HepG2 (cell line): Measurements from ENCODE around the gene FBXO30. TPM values are rescaled to one million over a fixed set of nuclear protein-coding genes. Genes with fewer than 3 reads are reported as not detected.
A peak's percentile ranks its signal among the peaks of the same experiment; 100 is the strongest.

Source experiments
- SP1 ChIP-seq, 2 experiments: fragments of 450-650 bp in 1 of 2; sonication (generic) in 1 of 2; formaldehyde crosslinking in 1 of 2; IDR thresholded peaks; 2 replicates each; pipeline versions ENCODE4 v1.4.0 to v1.6.1; 2016 to 2020; ENCODE audit warnings: missing genetic modification reagents in 1 of 2
- STAT6 ChIP-seq: sonication (generic); formaldehyde crosslinking; IDR thresholded peaks from 2 replicates; pipeline ENCODE4 v1.4.0; 2020; ENCODE audit warnings: missing genetic modification reagents, mild to moderate bottlenecking, borderline replicate concordance
- TBX2 ChIP-seq: sonication (generic); formaldehyde crosslinking; IDR thresholded peaks from 2 replicates; pipeline ENCODE4 v1.5.0; 2020; ENCODE audit warnings: missing genetic modification reagents, mild to moderate bottlenecking, borderline replicate concordance
- TEAD2 ChIP-seq: sonication (generic); formaldehyde crosslinking; IDR thresholded peaks from 2 replicates; pipeline ENCODE4 v1.9.0; 2021; ENCODE audit warnings: missing genetic modification reagents
- USF2 ChIP-seq, 2 experiments: sonication (generic) in 1 of 2; formaldehyde crosslinking in 1 of 2; IDR thresholded peaks; 2 replicates each; pipeline versions ENCODE4 v1.5.1 to v1.6.1; 2011 to 2020; ENCODE audit warnings: borderline replicate concordance in 1 of 2, low read depth in 1 of 2, low read length in 1 of 2, mild to moderate bottlenecking in 1 of 2, missing genetic modification reagents in 1 of 2, moderate library complexity in 1 of 2
- YEATS2 ChIP-seq: sonication (generic); formaldehyde crosslinking; IDR thresholded peaks from 2 replicates; pipeline ENCODE4 v1.4.0; 2020; ENCODE audit warnings: missing genetic modification reagents, borderline replicate concordance
- ZNF572 ChIP-seq: sonication (generic); formaldehyde crosslinking; IDR thresholded peaks from 2 replicates; pipeline ENCODE4 v1.5.1; 2020; ENCODE audit warnings: mild to moderate bottlenecking, missing genetic modification reagents
- ZNF574 ChIP-seq: sonication (generic); formaldehyde crosslinking; IDR thresholded peaks from 2 replicates; pipeline ENCODE4 v1.4.0; 2020; ENCODE audit warnings: missing genetic modification reagents
- ZNF816 ChIP-seq: sonication (generic); formaldehyde crosslinking; IDR thresholded peaks from 2 replicates; pipeline ENCODE4 v1.8.0; 2022; ENCODE audit warnings: missing genetic modification reagents, mild to moderate bottlenecking, borderline replicate concordance
- ZSCAN22 ChIP-seq: sonication (generic); formaldehyde crosslinking; IDR thresholded peaks from 2 replicates; pipeline ENCODE4 v1.4.0; 2020; ENCODE audit warnings: mild to moderate bottlenecking, missing genetic modification reagents
- polyA plus RNA-seq, 8 experiments: library from polyadenylated mRNA; depleted of rRNA in 3 of 8; stranded (reverse) in 7 of 8; unstranded in 1 of 8; fragments of >200 nt; fragmentation: Illumina TruSeq in 4 of 8; extraction: Trizol in 4 of 8; gene quantifications; 2 replicates each; pipeline versions ENCODE4 v1.2.1 to v1.2.3, GENCODE V29; 2011 to 2016; ENCODE audit warnings: low read depth in 4 of 8, missing spikeins in 1 of 8, mixed read lengths in 1 of 8; ENCODE audit not compliant: insufficient read depth in 1 of 8
- total RNA-seq, 5 experiments: library from RNA; depleted of rRNA; stranded (reverse); fragments of >200 nt; fragmentation: Illumina TruSeq; extraction: Trizol; gene quantifications; 2 replicates each; pipeline ENCODE4 v1.2.3, GENCODE V29; 2016; ENCODE audit warnings: low read depth in 1 of 5

Gene FBXO30
- total and polyA plus RNA-seq, 2 of the 13 experiments (the other 11 are each of a cell fraction or from before 2014, with no cell fraction given) = 3.2 to 7.1 TPM

- TF ChIP-seq ZNF816 (CRISPR knock-in tag) (no peak; the same call in 1 of the 2 replicates), ZNF574 (CRISPR knock-in tag) (peak; percentile 65), TEAD2 (CRISPR knock-in tag) (no peak; the same call in 1 of the 2 replicates), USF2 (IDR thresholded peaks at IDR 0.05; ENCODE audit: low read depth, low read length) (no peak), USF2 (CRISPR knock-in tag; IDR thresholded peaks at IDR 0.05; ENCODE audit: borderline replicate concordance) (no peak), YEATS2 (CRISPR knock-in tag) (peak; percentile 69; the same call in 1 of the 2 replicates), ZNF572 (CRISPR knock-in tag) (no peak), STAT6 (no peak), ZSCAN22 (CRISPR knock-in tag) (peak; percentile 69; the same call in 1 of the 2 replicates), SP1 (IDR thresholded peaks at IDR 0.05) (no peak), SP1 (CRISPR knock-in tag; IDR thresholded peaks at IDR 0.05) (peak; percentile 73), TBX2 (peak; percentile 62)
Observed at GRCh38 chr6:145814501-145815308, at the start of gene FBXO30 (continued).
